Cardiac muscle cell (in vitro differentiated cells and primary cell): ENCODE data around the gene KCNQ5. TPM values are rescaled to one million over a fixed set of nuclear protein-coding genes. Genes with fewer than 3 reads are reported as not detected.

Source experiments
- DNase-seq, 2 donors: peaks; one replicate each; pipeline versions ENCODE4 v3.0.0 to v3.0.0-alpha.2; 2010 to 2017; ENCODE audit warnings: low read depth in 1 of 2, low spot score in 1 of 2
- H3K27ac ChIP-seq: fragments of 200-600 bp; sonication (generic); 2 replicates; pipeline ENCODE4 v1.5.1; 2016
- H3K27me3 ChIP-seq: fragments of 200-600 bp; sonication (generic); 2 replicates; pipeline ENCODE4 v1.6.0; 2016; ENCODE audit warnings: control low read depth
- H3K36me3 ChIP-seq: fragments of 200-600 bp; sonication (generic); 2 replicates; pipeline ENCODE4 v1.5.1; 2016; ENCODE audit warnings: control low read depth
- H3K4me1 ChIP-seq: fragments of 200-600 bp; sonication (generic); 2 replicates; pipeline ENCODE4 v1.8.1; 2017; ENCODE audit warnings: low read depth, mild to moderate bottlenecking, mixed run types
- H3K4me3 ChIP-seq: fragments of 200-600 bp; sonication (generic); 2 replicates; pipeline ENCODE4 v1.5.1; 2016; ENCODE audit warnings: mild to moderate bottlenecking
- H3K9me3 ChIP-seq: fragments of 200-600 bp; sonication (generic); 2 replicates; pipeline ENCODE4 v1.5.1; 2017; ENCODE audit warnings: low read depth, mild to moderate bottlenecking, control low read depth
- polyA plus RNA-seq: library from polyadenylated mRNA; unstranded; fragments of >200 nt; fragmentation: Nextera tagmentation; extraction: Ambion mirVana; gene quantifications from 2 replicates; pipeline ENCODE4 v1.2.1, GENCODE V29; 2016
- total RNA-seq: library from RNA; depleted of rRNA; stranded (reverse); fragments of >200 nt; gene quantifications from 2 replicates; pipeline ENCODE4 v1.2.3, GENCODE V29; 2016
- TF ChIP-seq, protein P1 (sequence below): IDR thresholded peaks from 2 replicates; pipeline ENCODE4 v1.5.1; 2012; ENCODE audit warnings: low read depth, mild to moderate bottlenecking, low read length

The KCNQ5 gene
- total and polyA plus RNA-seq, 2 experiments from 2014 or later: 31.4 to 45.4 TPM

DNA sequence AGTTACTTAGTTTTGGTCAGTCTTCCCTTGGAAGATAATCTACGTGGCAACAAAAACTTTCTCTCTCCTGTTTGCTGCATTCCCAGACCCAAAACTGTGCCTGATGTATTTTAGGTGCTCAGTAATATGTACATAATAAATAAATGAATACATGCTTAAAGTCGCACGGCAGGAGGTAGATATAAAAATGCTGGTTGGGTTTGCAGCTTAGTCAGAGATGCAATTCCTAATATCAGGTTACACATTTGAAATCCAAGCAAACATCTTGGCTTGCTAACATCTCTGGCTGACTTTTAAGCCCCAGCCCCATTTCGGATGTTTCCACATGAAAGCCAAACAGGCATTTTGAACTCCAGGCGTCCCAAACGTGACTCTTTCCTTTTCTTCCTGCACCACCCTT is 91.0 kb downstream of the KCNQ5 start:
- no peaks in the 10 kb centered on the region for H3K9me3 ChIP-seq
- no peaks in the 10 kb centered on the region for H3K27me3 ChIP-seq
- TF ChIP-seq, protein P1, sequence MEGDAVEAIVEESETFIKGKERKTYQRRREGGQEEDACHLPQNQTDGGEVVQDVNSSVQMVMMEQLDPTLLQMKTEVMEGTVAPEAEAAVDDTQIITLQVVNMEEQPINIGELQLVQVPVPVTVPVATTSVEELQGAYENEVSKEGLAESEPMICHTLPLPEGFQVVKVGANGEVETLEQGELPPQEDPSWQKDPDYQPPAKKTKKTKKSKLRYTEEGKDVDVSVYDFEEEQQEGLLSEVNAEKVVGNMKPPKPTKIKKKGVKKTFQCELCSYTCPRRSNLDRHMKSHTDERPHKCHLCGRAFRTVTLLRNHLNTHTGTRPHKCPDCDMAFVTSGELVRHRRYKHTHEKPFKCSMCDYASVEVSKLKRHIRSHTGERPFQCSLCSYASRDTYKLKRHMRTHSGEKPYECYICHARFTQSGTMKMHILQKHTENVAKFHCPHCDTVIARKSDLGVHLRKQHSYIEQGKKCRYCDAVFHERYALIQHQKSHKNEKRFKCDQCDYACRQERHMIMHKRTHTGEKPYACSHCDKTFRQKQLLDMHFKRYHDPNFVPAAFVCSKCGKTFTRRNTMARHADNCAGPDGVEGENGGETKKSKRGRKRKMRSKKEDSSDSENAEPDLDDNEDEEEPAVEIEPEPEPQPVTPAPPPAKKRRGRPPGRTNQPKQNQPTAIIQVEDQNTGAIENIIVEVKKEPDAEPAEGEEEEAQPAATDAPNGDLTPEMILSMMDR: no peak

GRCh38 chr6:72715119-72715518 is 93.3 kb downstream of the KCNQ5 start:
- TF ChIP-seq, protein P1: no peak
- Histone ChIP-seq H3K27ac (no peak overlapping the region), H3K36me3 (no peaks in the 10 kb centered on the region), H3K4me1 (no peaks in the 10 kb centered on the region), H3K4me3 (no peak overlapping the region), H3K9me3 (no peaks in the 10 kb centered on the region), H3K27me3 (no peaks in the 10 kb centered on the region)
- DNase-seq: no peak

More for the DNA sequence above, 91.0 kb downstream of the KCNQ5 start:
- H3K36me3 ChIP-seq: no peaks in the 10 kb centered on the region
- no peaks in the 10 kb centered on the region for H3K4me1 ChIP-seq
- no peak overlapping the region for H3K27ac ChIP-seq
- DNase-seq: no peak
- H3K4me3 ChIP-seq: no peak overlapping the region

DNA sequence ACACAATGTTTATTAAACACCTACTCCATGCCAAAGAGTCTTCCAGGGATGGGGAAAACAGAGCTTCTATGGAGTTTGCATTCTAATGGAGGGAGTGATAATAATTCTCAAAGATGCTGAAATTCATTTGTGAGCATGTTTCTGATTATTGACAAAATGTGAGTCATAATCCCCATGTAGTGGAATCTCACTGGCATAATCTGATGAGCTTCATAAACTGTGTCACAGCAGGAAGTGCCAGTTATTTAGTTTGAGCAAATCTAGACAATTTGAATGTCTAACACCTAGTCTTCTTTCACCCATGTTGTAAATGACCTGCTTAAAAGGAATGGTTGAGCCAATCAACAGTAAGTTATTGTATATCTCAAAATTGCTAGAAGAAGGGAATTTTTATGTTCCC is 95.1 kb downstream of the KCNQ5 start:
- no peak overlapping the region for H3K27ac ChIP-seq
- no peaks in the 10 kb centered on the region for H3K36me3 ChIP-seq
- H3K4me3 ChIP-seq: no peak overlapping the region
- no peaks in the 10 kb centered on the region for H3K4me1 ChIP-seq
- TF ChIP-seq, protein P1: no peak
- no peaks in the 10 kb centered on the region for H3K9me3 ChIP-seq
- no peaks in the 10 kb centered on the region for H3K27me3 ChIP-seq
- no peak for DNase-seq

DNA sequence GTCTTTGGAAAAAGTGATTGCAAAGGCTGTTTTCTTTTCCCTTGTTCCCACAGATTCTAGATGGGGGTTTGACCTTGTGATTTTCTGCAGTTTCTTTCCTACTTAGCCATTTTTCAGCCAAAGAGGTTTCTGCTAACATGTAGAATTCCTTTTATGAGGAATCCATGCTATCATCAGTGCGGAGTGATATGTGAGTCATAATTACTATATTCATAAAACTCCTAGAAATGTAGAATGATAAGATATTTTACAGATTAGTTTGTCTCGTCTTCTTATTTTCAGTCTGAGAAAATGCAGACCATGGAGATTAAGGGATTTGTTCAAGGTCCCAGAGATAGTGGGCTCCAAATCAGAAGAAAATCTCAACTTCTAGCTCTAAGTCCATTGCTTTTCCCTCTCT is 98.6 kb downstream of the KCNQ5 start:
- peak in 1 of 2 donors; percentile 52 for DNase-seq
- Histone ChIP-seq H3K4me3 (no peak overlapping the region), H3K27me3 (no peaks in the 10 kb centered on the region), H3K4me1 (no peaks in the 10 kb centered on the region), H3K9me3 (no peaks in the 10 kb centered on the region), H3K36me3 (no peaks in the 10 kb centered on the region), H3K27ac (peak overlapping the region; percentile 39)
- TF ChIP-seq, protein P1: no peak

DNA sequence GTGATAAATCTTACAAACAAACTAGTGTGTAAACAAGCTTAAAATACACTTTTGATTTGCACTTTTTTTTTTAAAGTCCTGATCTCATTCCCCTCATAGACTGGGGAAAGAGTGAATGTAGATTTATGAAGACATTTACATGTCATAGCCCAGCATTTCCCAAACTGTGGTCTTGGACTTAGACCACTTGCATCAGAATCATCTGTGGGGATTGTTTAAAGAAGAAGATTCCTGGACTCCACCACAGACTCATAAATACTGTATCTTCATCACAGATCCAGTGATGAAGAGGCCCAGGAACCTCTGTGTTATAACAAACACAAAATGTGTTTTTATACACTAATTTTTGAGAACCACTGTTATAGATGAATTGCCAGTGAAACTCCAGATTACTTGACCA is 99.5 kb downstream of the KCNQ5 start:
- no peaks in the 10 kb centered on the region for H3K9me3 ChIP-seq
- H3K27me3 ChIP-seq: no peaks in the 10 kb centered on the region
- H3K4me1 ChIP-seq: no peaks in the 10 kb centered on the region
- H3K36me3 ChIP-seq: no peaks in the 10 kb centered on the region
- no peak for DNase-seq
- no peak overlapping the region for H3K4me3 ChIP-seq
- TF ChIP-seq, protein P1: no peak
- no peak overlapping the region for H3K27ac ChIP-seq

DNA sequence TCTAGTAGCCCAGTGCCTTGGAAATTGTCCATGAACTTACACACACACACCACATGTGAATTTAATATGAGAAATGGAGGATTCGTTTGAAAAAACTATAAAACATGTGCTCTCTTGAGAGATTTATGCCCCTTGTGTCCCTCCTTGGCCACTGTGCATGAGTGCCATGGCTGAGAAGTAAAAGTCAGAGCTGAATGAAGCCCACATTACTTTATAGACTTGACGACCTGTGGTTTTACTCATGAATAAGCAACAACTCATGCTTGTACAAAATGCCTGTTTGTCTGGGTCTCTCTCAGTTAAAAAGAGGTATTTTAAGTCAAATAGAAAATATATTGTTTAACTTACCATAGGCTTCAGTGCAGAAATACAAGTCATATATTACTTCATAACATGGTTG is 102.7 kb downstream of the KCNQ5 start:
- no peak overlapping the region for H3K27ac ChIP-seq
- TF ChIP-seq, protein P1: no peak
- no peak for DNase-seq
- H3K36me3 ChIP-seq: no peaks in the 10 kb centered on the region
- no peaks in the 10 kb centered on the region for H3K27me3 ChIP-seq
- H3K4me1 ChIP-seq: no peaks in the 10 kb centered on the region
- no peak overlapping the region for H3K4me3 ChIP-seq
- no peaks in the 10 kb centered on the region for H3K9me3 ChIP-seq
